Breast epithelium (tissue), 3 donors: ENCODE data around the gene ZNF664.

Experiments used
- CTCF ChIP-seq, 3 donors: fragments of 450-650 bp; IDR thresholded peaks; one replicate each; pipeline ENCODE4 v1.5.1; 2016 to 2017; ENCODE audit warnings: antibody characterized with exemption in 3 of 3, mild to moderate bottlenecking in 3 of 3, moderate library complexity in 3 of 3
- POLR2A ChIP-seq: fragments of 450-650 bp; IDR thresholded peaks from one replicate; pipeline ENCODE4 v1.6.1; 2016; ENCODE audit warnings: antibody characterized with exemption, mild to moderate bottlenecking, moderate library complexity
- POLR2AphosphoS5 ChIP-seq, 3 donors: sonication (generic); formaldehyde crosslinking; IDR thresholded peaks; one replicate each; pipeline ENCODE4 v1.6.1; 2017; ENCODE audit warnings: antibody characterized with exemption in 3 of 3

- TF ChIP-seq CTCF (IDR thresholded peaks at IDR 0.05) (no peak), POLR2A (no peak), POLR2AphosphoS5 (IDR thresholded peaks at IDR 0.05) (peak in 1 of 3 donors; percentile 60)
Observed at GRCh38 chr12:124020514-124020949, 47.5 kb downstream of the ZNF664 start.
